Gastrocnemius medialis (tissue), 4 donors: ENCODE results near the gene DDX1. TPM values are rescaled to one million over a fixed set of nuclear protein-coding genes. Genes with fewer than 3 reads are reported as not detected.
"Not testable (repeated sequence)": the region's sequence is repeated elsewhere in the genome, so short reads cannot be mapped to it uniquely, and the experiment has no call there.

Source experiments
- ATAC-seq, 2 donors: fragments of 150-250 bp; one replicate each; pipeline ENCODE4 v1.9.1; 2016
- DNase-seq, 2 donors: peaks; one replicate each; pipeline ENCODE4 v3.0.0-alpha.2; 2019
- H3K27ac ChIP-seq, 4 donors: fragments of 200-600 bp; sonication (generic); 1 replicate in 1 of 4; 2 replicates in 3 of 4; pipeline ENCODE4 v1.5.1; 2016 to 2018; ENCODE audit warnings: mild to moderate bottlenecking in 2 of 4, moderate library complexity in 1 of 4
- H3K27me3 ChIP-seq, 3 donors: fragments of 200-600 bp; sonication (generic) in 2 of 3; 1 replicate in 1 of 3; 2 replicates in 2 of 3; pipeline versions ENCODE4 v1.5.1 to v1.6.0; 2016 to 2019; ENCODE audit warnings: mild to moderate bottlenecking in 1 of 3, moderate library complexity in 1 of 3
- H3K36me3 ChIP-seq, 2 donors: fragments of 200-600 bp; sonication (generic) in 1 of 2; one replicate each; pipeline ENCODE4 v1.5.1; 2017 to 2018
- H3K4me1 ChIP-seq, 2 donors: fragments of 200-600 bp; sonication (generic) in 1 of 2; one replicate each; pipeline ENCODE4 v1.5.1; 2016 to 2017; ENCODE audit warnings: mild to moderate bottlenecking in 2 of 2
- H3K4me3 ChIP-seq, 4 donors: fragments of 200-600 bp; sonication (generic) in 3 of 4; 1 replicate in 1 of 4; 2 replicates in 3 of 4; pipeline ENCODE4 v1.5.1; 2016 to 2019; ENCODE audit warnings: mild to moderate bottlenecking in 2 of 4
- H3K9me3 ChIP-seq, 3 donors: fragments of 200-600 bp; sonication (generic) in 2 of 3; 1 replicate in 1 of 3; 2 replicates in 2 of 3; pipeline ENCODE4 v1.5.1; 2016 to 2019
- POLR2A ChIP-seq, 2 donors: fragments of 450-650 bp; IDR thresholded peaks; one replicate each; pipeline ENCODE4 v1.6.1; 2017; ENCODE audit warnings: antibody characterized with exemption in 2 of 2, mild to moderate bottlenecking in 2 of 2, moderate library complexity in 2 of 2
- in situ Hi-C, 4 donors: fragments of 200-750 bp; cut with MboI; loops; one replicate each; pipeline versions ENCODE4 v1.15.0 to v1.8.0; 2017; ENCODE audit warnings: low sequenced_read_pairs in 4 of 4
- intact Hi-C: fragments of 100-400 bp; cut with DNase I; formaldehyde crosslinking; loops from one replicate; pipeline ENCODE4 v1.15.1; 2023; ENCODE audit warnings: low total_unique reads
- total RNA-seq, 4 donors: library from RNA; depleted of rRNA; stranded (reverse); fragments of >200 nt; gene quantifications; one replicate each; pipeline versions ENCODE4 v1.1.0 to v1.2.3, GENCODE V29; 2016
- TF ChIP-seq, protein P1 (sequence below), 5 experiments: fragments of 450-650 bp in 3 of 5; fragments of 200-600 bp in 2 of 5; sonication (generic) in 2 of 5; IDR thresholded peaks in 4 of 5; conservative IDR thresholded peaks in 1 of 5; 1 replicate in 4 of 5; 2 replicates in 1 of 5; pipeline ENCODE4 v1.5.1; 2016 to 2019; ENCODE audit warnings: antibody characterized with exemption in 5 of 5, mild to moderate bottlenecking in 3 of 5, moderate library complexity in 3 of 5

The DDX1 gene
- total RNA-seq, 4 donors from 2014 or later: 72.8 to 108 (median 88.6) TPM

GRCh38 chr2:15619510-15619909 lies 27.8 kb downstream of the DDX1 start:
- DNase-seq: no peak
- TF ChIP-seq, protein P1, sequence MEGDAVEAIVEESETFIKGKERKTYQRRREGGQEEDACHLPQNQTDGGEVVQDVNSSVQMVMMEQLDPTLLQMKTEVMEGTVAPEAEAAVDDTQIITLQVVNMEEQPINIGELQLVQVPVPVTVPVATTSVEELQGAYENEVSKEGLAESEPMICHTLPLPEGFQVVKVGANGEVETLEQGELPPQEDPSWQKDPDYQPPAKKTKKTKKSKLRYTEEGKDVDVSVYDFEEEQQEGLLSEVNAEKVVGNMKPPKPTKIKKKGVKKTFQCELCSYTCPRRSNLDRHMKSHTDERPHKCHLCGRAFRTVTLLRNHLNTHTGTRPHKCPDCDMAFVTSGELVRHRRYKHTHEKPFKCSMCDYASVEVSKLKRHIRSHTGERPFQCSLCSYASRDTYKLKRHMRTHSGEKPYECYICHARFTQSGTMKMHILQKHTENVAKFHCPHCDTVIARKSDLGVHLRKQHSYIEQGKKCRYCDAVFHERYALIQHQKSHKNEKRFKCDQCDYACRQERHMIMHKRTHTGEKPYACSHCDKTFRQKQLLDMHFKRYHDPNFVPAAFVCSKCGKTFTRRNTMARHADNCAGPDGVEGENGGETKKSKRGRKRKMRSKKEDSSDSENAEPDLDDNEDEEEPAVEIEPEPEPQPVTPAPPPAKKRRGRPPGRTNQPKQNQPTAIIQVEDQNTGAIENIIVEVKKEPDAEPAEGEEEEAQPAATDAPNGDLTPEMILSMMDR (IDR thresholded peaks at IDR 0.05 in 4 of 5, conservative IDR thresholded peaks at IDR 0.05 in 1 of 5): no peak
- no peak for TF ChIP-seq POLR2A (IDR thresholded peaks at IDR 0.05)
- H3K4me3 ChIP-seq: no peak overlapping the region
- ATAC-seq: no peak
- intact Hi-C loops: no loop called here
- no peak overlapping the region for H3K27ac ChIP-seq
- no peaks in the 10 kb centered on the region for H3K9me3 ChIP-seq
- no peaks in the 10 kb centered on the region for H3K27me3 ChIP-seq
- no peaks in the 10 kb centered on the region for H3K4me1 ChIP-seq
- in situ Hi-C loops: no loop called here
- H3K36me3 ChIP-seq: peaks cover 0 to 91% of the 10 kb centered on the region in 2 donors

DNA sequence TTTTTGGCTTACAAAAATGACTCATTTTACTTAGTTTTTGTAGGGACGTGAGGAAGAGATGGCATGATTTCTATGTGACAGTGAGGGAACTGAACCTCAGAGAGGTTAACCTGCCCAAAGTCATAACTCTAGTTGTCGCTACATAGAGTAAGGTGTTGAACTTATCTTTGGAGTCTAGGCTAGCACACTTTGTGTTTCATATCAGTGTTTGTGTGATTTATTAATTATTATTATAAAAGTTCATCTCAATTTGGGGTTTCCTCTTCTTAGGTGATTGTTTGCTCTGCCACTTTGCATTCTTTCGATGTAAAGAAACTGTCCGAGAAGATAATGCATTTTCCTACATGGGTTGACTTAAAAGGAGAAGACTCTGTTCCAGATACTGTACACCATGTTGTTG lies 28.3 kb downstream of the DDX1 start:
- in situ Hi-C loops: no loop called here
- DNase-seq (no peak), ATAC-seq (no peak)
- TF ChIP-seq, protein P1 (IDR thresholded peaks at IDR 0.05 in 4 of 5, conservative IDR thresholded peaks at IDR 0.05 in 1 of 5): no peak
- TF ChIP-seq POLR2A (IDR thresholded peaks at IDR 0.05): no peak
- Histone ChIP-seq H3K27ac (no peak overlapping the region), H3K9me3 (no peaks in the 10 kb centered on the region), H3K4me1 (no peaks in the 10 kb centered on the region), H3K27me3 (no peaks in the 10 kb centered on the region), H3K36me3 (peaks cover 0 to 91% of the 10 kb centered on the region in 2 donors), H3K4me3 (no peak overlapping the region)
- intact Hi-C loops: no loop called here

DNA sequence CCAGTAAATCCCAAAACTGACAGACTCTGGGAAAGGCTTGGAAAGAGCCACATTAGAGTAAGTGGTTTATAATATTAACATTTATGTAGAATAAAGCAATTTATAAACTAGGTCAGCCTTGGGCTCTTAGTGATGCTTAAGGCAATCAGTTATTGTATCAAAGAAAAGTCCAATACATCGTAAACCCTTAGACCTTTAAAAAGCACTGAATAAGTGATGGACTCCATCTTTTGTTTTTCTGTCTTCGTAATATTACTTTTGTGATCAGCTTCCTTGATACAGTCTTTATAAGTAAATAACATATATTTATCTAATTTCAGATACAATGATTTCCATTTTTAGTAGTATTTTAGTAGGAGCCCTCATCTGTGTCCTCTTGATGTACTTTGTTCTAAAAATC lies 28.7 kb downstream of the DDX1 start:
- intact Hi-C loops (no loop called here), in situ Hi-C loops (no loop called here)
- Histone ChIP-seq H3K4me3 (no peak overlapping the region), H3K9me3 (no peaks in the 10 kb centered on the region), H3K27me3 (no peaks in the 10 kb centered on the region), H3K4me1 (no peaks in the 10 kb centered on the region), H3K27ac (no peak overlapping the region), H3K36me3 (peaks cover 0 to 91% of the 10 kb centered on the region in 2 donors)
- DNase-seq: no peak
- ATAC-seq: no peak
- TF ChIP-seq, protein P1 (IDR thresholded peaks at IDR 0.05 in 4 of 5, conservative IDR thresholded peaks at IDR 0.05 in 1 of 5): no peak
- no peak for TF ChIP-seq POLR2A (IDR thresholded peaks at IDR 0.05)

- H3K27ac ChIP-seq: no peak overlapping the region
- H3K36me3 ChIP-seq: peaks cover 0 to 91% of the 10 kb centered on the region in 2 donors
- no peaks in the 10 kb centered on the region for H3K27me3 ChIP-seq
- in situ Hi-C loops: no loop called here
- no peak for TF ChIP-seq POLR2A (IDR thresholded peaks at IDR 0.05)
- no peaks in the 10 kb centered on the region for H3K9me3 ChIP-seq
- no peak for ATAC-seq
- H3K4me1 ChIP-seq: no peaks in the 10 kb centered on the region
- DNase-seq: no peak
- no peak overlapping the region for H3K4me3 ChIP-seq
- intact Hi-C loops: no loop called here
Measured at GRCh38 chr2:15620857-15621471, 29.3 kb downstream of the DDX1 start.

GRCh38 chr2:15621472-15621870 lies 29.8 kb downstream of the DDX1 start:
- DNase-seq, H3K4me3 ChIP-seq, H3K27ac ChIP-seq, in situ Hi-C loops, H3K9me3 ChIP-seq, H3K4me1 ChIP-seq, H3K27me3 ChIP-seq, ATAC-seq, intact Hi-C loops: not testable (repeated sequence)
- H3K36me3 ChIP-seq: peaks cover 0 to 92% of the 10 kb centered on the region in 2 donors

GRCh38 chr2:15622214-15622613 lies 30.5 kb downstream of the DDX1 start:
- no peaks in the 10 kb centered on the region for H3K4me1 ChIP-seq
- no peak overlapping the region for H3K4me3 ChIP-seq
- intact Hi-C loops: no loop called here
- no peaks in the 10 kb centered on the region for H3K27me3 ChIP-seq
- ATAC-seq (no peak), DNase-seq (no peak)
- in situ Hi-C loops: no loop called here
- peaks cover 0 to 92% of the 10 kb centered on the region in 2 donors for H3K36me3 ChIP-seq
- no peaks in the 10 kb centered on the region for H3K9me3 ChIP-seq
- TF ChIP-seq, protein P1 (IDR thresholded peaks at IDR 0.05 in 4 of 5, conservative IDR thresholded peaks at IDR 0.05 in 1 of 5): no peak
- no peak for TF ChIP-seq POLR2A (IDR thresholded peaks at IDR 0.05)
- no peak overlapping the region for H3K27ac ChIP-seq
